ENCODE results near the gene CAPNS2. TPM values are rescaled to one million over a fixed set of nuclear protein-coding genes. Genes with fewer than 3 reads are reported as not detected.

CAPNS2 gene
- total and polyA plus RNA-seq, 3 experiments from 2014 or later: not detected

DNA sequence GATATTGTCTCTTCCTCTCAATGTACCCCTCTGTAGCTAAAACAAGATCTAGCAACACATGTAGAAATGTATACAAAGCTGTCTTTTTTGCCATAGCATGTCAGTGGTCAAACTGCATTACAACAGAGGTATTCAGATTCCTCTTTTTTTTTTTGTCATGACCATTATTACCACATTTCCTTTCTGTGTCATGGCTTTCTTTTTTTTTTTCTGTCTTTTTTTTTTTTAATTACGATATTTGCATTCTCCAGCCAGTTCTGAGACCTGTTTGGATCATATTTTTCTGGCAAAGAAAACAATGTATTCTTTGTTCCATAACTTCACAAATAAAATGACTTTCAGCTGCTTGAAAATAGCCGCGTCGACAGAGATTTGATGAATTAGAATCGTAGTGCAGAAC, 27.4 kb upstream of the CAPNS2 start:
- Mint-ChIP-seq H3K4me3 (no peak overlapping the region), H3K36me3 (no peaks in the 10 kb centered on the region), H3K9me3 (no peaks in the 10 kb centered on the region), H3K27me3 (peaks cover 0 to 4% of the 10 kb centered on the region in 2 donors), H3K27ac (no peak overlapping the region), H3K4me1 (no peaks in the 10 kb centered on the region)
- no peaks in the 10 kb centered on the region for H3K4me1 ChIP-seq (ENCODE audit: insufficient read depth, low read length)
- ChIA-PET CTCF (no interaction called here), POLR2A (no interaction called here)
- H3K4me3 ChIP-seq (ENCODE audit: low read length): no peak overlapping the region
- H3K9me3 ChIP-seq (ENCODE audit: low read length): no peaks in the 10 kb centered on the region
- no peaks in the 10 kb centered on the region for H3K36me3 ChIP-seq (ENCODE audit: insufficient read depth, low read length)
- no peak overlapping the region for H3K27ac ChIP-seq (ENCODE audit: low read depth, low read length)
- no peak for DNase-seq
- H3K27me3 ChIP-seq (ENCODE audit: insufficient read depth, low read length, poor library complexity, severe bottlenecking): no peaks in the 10 kb centered on the region

DNA sequence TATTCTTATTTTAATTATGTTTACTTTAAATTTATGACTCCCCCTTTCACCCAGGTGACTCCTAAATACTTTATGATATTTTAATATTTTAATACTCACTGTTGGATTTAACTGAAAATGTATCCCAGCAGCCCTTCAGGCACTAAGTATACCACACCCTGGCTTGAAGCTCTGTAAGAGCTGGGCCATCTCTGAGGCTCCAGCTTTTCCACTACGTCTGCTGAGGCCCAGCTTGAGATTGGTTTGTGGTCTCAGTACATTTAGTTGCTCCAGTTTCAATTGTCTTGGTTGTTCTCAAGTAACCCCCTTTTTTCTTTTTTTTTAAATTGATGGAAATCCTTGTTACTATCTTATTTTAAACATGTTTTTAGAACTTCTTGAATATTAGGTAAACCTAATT, 27.0 kb upstream of the CAPNS2 start:
- H3K9me3 Mint-ChIP-seq: no peaks in the 10 kb centered on the region
- ChIA-PET CTCF (no interaction called here), POLR2A (no interaction called here)
- no peak overlapping the region for H3K27ac Mint-ChIP-seq
- DNase-seq: no peak
- no peaks in the 10 kb centered on the region for H3K36me3 Mint-ChIP-seq
- Histone ChIP-seq H3K27ac (ENCODE audit: low read depth, low read length) (no peak overlapping the region), H3K4me1 (ENCODE audit: insufficient read depth, low read length) (no peaks in the 10 kb centered on the region), H3K4me3 (ENCODE audit: low read length) (no peak overlapping the region), H3K9me3 (ENCODE audit: low read length) (no peaks in the 10 kb centered on the region), H3K36me3 (ENCODE audit: insufficient read depth, low read length) (no peaks in the 10 kb centered on the region), H3K27me3 (ENCODE audit: insufficient read depth, low read length, poor library complexity, severe bottlenecking) (no peaks in the 10 kb centered on the region)
- no peaks in the 10 kb centered on the region for H3K4me1 Mint-ChIP-seq
- H3K4me3 Mint-ChIP-seq: no peak overlapping the region
- peaks cover 0 to 3% of the 10 kb centered on the region in 2 donors for H3K27me3 Mint-ChIP-seq

DNA sequence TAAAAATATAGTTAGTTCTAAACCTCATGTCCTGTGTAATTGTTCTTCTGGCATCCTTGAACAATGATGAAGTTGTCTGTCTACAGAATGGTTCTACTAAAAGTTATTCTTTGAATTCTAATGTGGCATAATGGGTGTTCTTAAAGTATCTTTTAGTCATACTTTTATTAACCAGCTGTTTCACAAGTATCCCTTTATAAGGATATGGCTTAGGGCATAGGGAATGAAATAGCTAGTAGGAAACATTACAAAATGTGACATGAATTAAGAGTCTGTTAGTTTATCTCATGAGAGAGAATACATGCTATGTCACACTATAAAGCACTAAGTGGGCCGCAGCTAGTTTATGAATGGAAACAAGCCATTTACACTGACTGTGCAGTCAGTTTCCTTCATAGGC, 26.3 kb upstream of the CAPNS2 start:
- no peaks in the 10 kb centered on the region for H3K9me3 Mint-ChIP-seq
- Histone ChIP-seq H3K9me3 (ENCODE audit: low read length) (no peaks in the 10 kb centered on the region), H3K27ac (ENCODE audit: low read depth, low read length) (no peak overlapping the region), H3K4me3 (ENCODE audit: low read length) (no peak overlapping the region), H3K4me1 (ENCODE audit: insufficient read depth, low read length) (no peaks in the 10 kb centered on the region), H3K27me3 (ENCODE audit: insufficient read depth, low read length, poor library complexity, severe bottlenecking) (no peaks in the 10 kb centered on the region), H3K36me3 (ENCODE audit: insufficient read depth, low read length) (no peaks in the 10 kb centered on the region)
- no peak for DNase-seq
- H3K27ac Mint-ChIP-seq: no peak overlapping the region
- H3K36me3 Mint-ChIP-seq: no peaks in the 10 kb centered on the region
- no peaks in the 10 kb centered on the region for H3K4me1 Mint-ChIP-seq
- H3K4me3 Mint-ChIP-seq: no peak overlapping the region
- ChIA-PET CTCF (no interaction called here), POLR2A (no interaction called here)
- H3K27me3 Mint-ChIP-seq: peaks cover 0 to 2% of the 10 kb centered on the region in 2 donors

DNA sequence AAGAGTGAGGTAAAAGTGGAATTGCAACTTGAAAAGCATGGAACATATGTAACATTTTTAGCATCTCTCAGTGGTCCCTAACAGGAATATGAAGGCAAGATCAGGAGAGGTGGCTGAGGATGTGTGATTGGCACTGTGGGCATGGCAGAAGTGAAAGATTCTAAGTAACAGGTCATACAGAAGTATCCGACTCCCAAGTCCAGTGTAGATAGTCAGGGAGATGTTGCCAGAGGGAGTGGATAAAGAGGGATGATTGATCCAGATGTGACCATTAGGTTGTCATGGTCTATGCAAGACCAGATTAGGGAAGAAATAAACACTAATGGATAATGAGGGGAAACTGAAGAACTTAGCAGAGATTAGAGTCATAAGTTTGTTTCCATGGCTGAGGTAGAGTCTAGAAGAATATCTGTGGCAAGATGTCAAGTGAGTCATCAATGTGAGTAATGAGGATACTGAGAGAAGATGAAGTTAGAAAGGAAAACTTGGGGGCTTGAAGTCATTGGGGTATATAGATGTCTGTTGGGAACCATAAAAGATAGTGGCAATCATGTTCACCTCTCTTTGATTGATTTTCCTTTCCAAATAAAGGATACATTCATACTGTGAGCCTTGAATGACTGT, 23.9 kb upstream of the CAPNS2 start:
- Histone ChIP-seq H3K36me3 (ENCODE audit: insufficient read depth, low read length) (no peaks in the 10 kb centered on the region), H3K27ac (ENCODE audit: low read depth, low read length) (no peak overlapping the region), H3K4me3 (ENCODE audit: low read length) (no peak overlapping the region), H3K4me1 (ENCODE audit: insufficient read depth, low read length) (no peaks in the 10 kb centered on the region), H3K27me3 (ENCODE audit: insufficient read depth, low read length, poor library complexity, severe bottlenecking) (no peaks in the 10 kb centered on the region), H3K9me3 (ENCODE audit: low read length) (no peaks in the 10 kb centered on the region)
- POLR2A ChIA-PET: no interaction called here
- DNase-seq: no peak
- CTCF ChIA-PET: no interaction called here
- Mint-ChIP-seq H3K36me3 (no peaks in the 10 kb centered on the region), H3K27ac (no peak overlapping the region), H3K27me3 (peaks cover 0 to 4% of the 10 kb centered on the region in 2 donors), H3K4me3 (no peak overlapping the region), H3K9me3 (no peaks in the 10 kb centered on the region), H3K4me1 (no peaks in the 10 kb centered on the region)

DNA sequence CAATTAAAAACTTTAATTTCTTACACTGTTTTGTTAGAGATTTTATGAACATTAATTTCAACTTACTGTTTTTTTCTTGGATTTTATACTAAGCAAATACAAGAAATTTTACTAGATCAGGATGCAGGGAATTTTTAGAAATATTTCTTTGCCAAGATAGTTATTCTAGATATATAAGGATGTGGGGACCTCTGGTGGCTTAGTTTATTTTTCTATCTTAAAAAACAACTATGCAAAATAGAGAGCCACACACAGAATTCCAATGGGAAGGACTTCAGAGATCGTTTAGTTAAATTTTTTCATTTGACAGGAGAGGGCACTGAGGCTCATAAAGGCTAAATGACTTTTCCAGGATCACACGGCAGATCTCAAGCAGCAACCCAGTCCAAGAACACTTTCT, 23.0 kb upstream of the CAPNS2 start:
- Mint-ChIP-seq H3K27me3 (peaks cover 0 to 4% of the 10 kb centered on the region in 2 donors), H3K36me3 (no peaks in the 10 kb centered on the region), H3K9me3 (no peaks in the 10 kb centered on the region), H3K4me3 (no peak overlapping the region), H3K4me1 (no peaks in the 10 kb centered on the region), H3K27ac (no peak overlapping the region)
- ChIA-PET CTCF (no interaction called here), POLR2A (no interaction called here)
- no peak overlapping the region for H3K4me3 ChIP-seq (ENCODE audit: low read length)
- H3K9me3 ChIP-seq (ENCODE audit: low read length): no peaks in the 10 kb centered on the region
- H3K27me3 ChIP-seq (ENCODE audit: insufficient read depth, low read length, poor library complexity, severe bottlenecking): no peaks in the 10 kb centered on the region
- DNase-seq: no peak
- H3K4me1 ChIP-seq (ENCODE audit: insufficient read depth, low read length): no peaks in the 10 kb centered on the region
- H3K36me3 ChIP-seq (ENCODE audit: insufficient read depth, low read length): no peaks in the 10 kb centered on the region
- no peak overlapping the region for H3K27ac ChIP-seq (ENCODE audit: low read depth, low read length)

DNA sequence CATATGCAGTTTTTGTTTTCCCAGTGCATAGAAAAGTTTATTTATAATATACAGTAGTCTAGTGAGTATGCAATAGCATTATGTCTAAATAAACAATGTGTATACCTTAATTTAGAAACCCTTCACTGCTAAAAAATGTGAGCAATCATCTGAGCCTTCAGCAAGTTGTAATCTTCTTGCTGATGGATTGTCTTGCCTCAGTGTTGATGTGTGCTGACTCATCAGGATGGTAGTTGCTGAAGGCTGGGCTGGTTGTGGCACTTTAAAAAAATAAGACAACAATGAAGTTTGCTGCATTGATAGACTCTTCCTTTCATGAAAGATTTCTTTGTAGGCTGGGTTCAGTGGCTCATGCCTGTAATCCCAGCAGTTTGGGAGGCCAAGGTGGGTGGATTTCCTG, 13.9 kb upstream of the CAPNS2 start:
- H3K36me3 Mint-ChIP-seq: no peaks in the 10 kb centered on the region
- Histone ChIP-seq H3K9me3 (ENCODE audit: low read length) (no peaks in the 10 kb centered on the region), H3K4me1 (ENCODE audit: insufficient read depth, low read length) (no peaks in the 10 kb centered on the region), H3K27ac (ENCODE audit: low read depth, low read length) (no peak overlapping the region), H3K4me3 (ENCODE audit: low read length) (no peak overlapping the region), H3K27me3 (ENCODE audit: insufficient read depth, low read length, poor library complexity, severe bottlenecking) (no peaks in the 10 kb centered on the region), H3K36me3 (ENCODE audit: insufficient read depth, low read length) (no peaks in the 10 kb centered on the region)
- no peaks in the 10 kb centered on the region for H3K4me1 Mint-ChIP-seq
- H3K4me3 Mint-ChIP-seq: no peak overlapping the region
- no peak for DNase-seq
- ChIA-PET CTCF (no interaction called here), POLR2A (no interaction called here)
- H3K9me3 Mint-ChIP-seq: peaks cover 0 to 3% (median 0%) of the 10 kb centered on the region in 5 donors
- H3K27ac Mint-ChIP-seq: no peak overlapping the region
- peaks cover 0 to 8% of the 10 kb centered on the region in 2 donors for H3K27me3 Mint-ChIP-seq

DNA sequence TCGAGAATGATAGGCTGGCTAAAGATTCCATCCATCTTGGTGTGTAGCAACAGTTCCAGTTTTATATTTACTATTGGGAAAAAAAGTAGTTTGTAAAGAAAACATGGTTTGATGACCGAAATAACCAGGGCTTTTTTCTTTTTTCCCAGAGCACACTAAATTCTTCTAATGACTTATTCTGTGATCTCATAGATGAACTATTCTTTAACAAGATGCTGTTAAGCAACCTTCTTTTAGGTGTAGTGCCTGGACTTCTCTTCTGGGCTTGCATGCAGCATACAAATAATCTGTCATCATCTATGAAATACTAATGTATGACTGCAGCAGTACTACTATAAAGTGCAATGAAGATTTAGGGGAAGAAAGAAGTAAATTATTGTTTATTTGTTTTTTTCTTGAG, 11.0 kb upstream of the CAPNS2 start:
- Histone ChIP-seq H3K9me3 (ENCODE audit: low read length) (no peaks in the 10 kb centered on the region), H3K27ac (ENCODE audit: low read depth, low read length) (no peak overlapping the region), H3K36me3 (ENCODE audit: insufficient read depth, low read length) (no peaks in the 10 kb centered on the region), H3K4me3 (ENCODE audit: low read length) (no peak overlapping the region), H3K4me1 (ENCODE audit: insufficient read depth, low read length) (no peaks in the 10 kb centered on the region), H3K27me3 (ENCODE audit: insufficient read depth, low read length, poor library complexity, severe bottlenecking) (no peaks in the 10 kb centered on the region)
- Mint-ChIP-seq H3K27me3 (peaks cover 0 to 9% of the 10 kb centered on the region in 2 donors), H3K4me1 (no peaks in the 10 kb centered on the region), H3K27ac (no peak overlapping the region), H3K9me3 (peaks cover 0 to 3% (median 0%) of the 10 kb centered on the region in 5 donors), H3K4me3 (no peak overlapping the region), H3K36me3 (no peaks in the 10 kb centered on the region)
- POLR2A ChIA-PET: no interaction called here
- CTCF ChIA-PET: no interaction called here
- no peak for DNase-seq

DNA sequence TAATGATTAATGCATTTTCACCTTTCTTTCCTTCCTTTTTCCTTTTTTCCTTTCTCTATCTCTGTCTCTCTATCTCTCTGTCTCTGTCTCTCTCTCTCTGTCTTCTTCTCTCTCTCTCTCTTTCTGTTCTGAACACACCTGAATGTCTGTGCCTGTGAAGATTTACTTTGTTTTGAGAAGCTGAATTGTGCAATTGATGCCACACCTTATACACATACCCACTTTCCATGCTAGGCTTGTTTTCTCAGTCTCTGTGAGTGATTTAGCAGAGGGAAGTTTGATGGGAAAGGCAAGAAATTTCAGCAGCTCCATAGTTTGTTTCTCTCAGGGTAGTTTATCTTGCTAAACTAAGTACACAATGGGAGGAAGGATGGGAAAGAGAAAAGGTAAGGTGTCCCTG, 9.3 kb upstream of the CAPNS2 start:
- H3K27me3 ChIP-seq (ENCODE audit: insufficient read depth, low read length, poor library complexity, severe bottlenecking): no peaks in the 10 kb centered on the region
- H3K27ac ChIP-seq (ENCODE audit: low read depth, low read length): no peak overlapping the region
- Mint-ChIP-seq H3K27me3 (peaks cover 0 to 13% of the 10 kb centered on the region in 2 donors), H3K9me3 (peaks cover 0 to 3% (median 0%) of the 10 kb centered on the region in 5 donors), H3K36me3 (no peaks in the 10 kb centered on the region), H3K4me1 (no peaks in the 10 kb centered on the region), H3K4me3 (no peak overlapping the region), H3K27ac (no peak overlapping the region)
- H3K9me3 ChIP-seq (ENCODE audit: low read length): no peaks in the 10 kb centered on the region
- H3K4me1 ChIP-seq (ENCODE audit: insufficient read depth, low read length): no peaks in the 10 kb centered on the region
- ChIA-PET POLR2A (no interaction called here), CTCF (no interaction called here)
- no peak overlapping the region for H3K4me3 ChIP-seq (ENCODE audit: low read length)
- no peak for DNase-seq
- H3K36me3 ChIP-seq (ENCODE audit: insufficient read depth, low read length): no peaks in the 10 kb centered on the region

DNA sequence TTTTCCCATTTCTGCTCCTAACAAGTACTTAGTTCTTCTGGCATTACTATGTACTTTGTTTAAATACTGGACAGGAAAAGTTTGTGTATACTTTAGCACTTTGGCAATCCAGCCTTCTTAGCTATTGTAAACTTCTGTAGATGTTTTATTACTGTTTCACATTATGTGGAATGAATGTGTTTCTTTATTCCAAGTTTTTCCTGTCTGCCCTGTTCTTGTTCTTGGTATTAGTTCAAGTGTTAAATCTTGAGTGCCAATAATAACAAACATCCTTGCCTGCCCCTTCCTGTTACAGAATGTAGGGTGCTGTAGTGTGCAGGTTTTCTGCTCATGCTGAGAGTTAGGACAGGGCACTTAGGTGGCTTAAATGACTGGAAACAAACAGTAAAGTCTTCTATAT, 7.3 kb upstream of the CAPNS2 start:
- Histone ChIP-seq H3K4me1 (ENCODE audit: insufficient read depth, low read length) (no peaks in the 10 kb centered on the region), H3K9me3 (ENCODE audit: low read length) (no peaks in the 10 kb centered on the region), H3K27ac (ENCODE audit: low read depth, low read length) (no peak overlapping the region), H3K4me3 (ENCODE audit: low read length) (no peak overlapping the region), H3K27me3 (ENCODE audit: insufficient read depth, low read length, poor library complexity, severe bottlenecking) (no peaks in the 10 kb centered on the region), H3K36me3 (ENCODE audit: insufficient read depth, low read length) (no peaks in the 10 kb centered on the region)
- no peaks in the 10 kb centered on the region for H3K9me3 Mint-ChIP-seq
- DNase-seq: no peak
- H3K4me3 Mint-ChIP-seq: no peak overlapping the region
- CTCF ChIA-PET: no interaction called here
- POLR2A ChIA-PET: no interaction called here
- no peaks in the 10 kb centered on the region for H3K36me3 Mint-ChIP-seq
- no peak overlapping the region for H3K27ac Mint-ChIP-seq
- H3K4me1 Mint-ChIP-seq: no peaks in the 10 kb centered on the region
- H3K27me3 Mint-ChIP-seq: peaks cover 0 to 13% of the 10 kb centered on the region in 2 donors

All from CD8-positive, alpha-beta memory T cell (primary cell).